MM.1S (cell line): ENCODE data around the gene MST1.
"Not testable (repeated sequence)": the region's sequence is repeated elsewhere in the genome, so short reads cannot be mapped to it uniquely, and the experiment has no call there.

Experiments
- EZH2 ChIP-seq: fragments of 300-600 bp; sonication (generic); optimal IDR thresholded peaks from 2 replicates; pipeline ENCODE3; 2017; ENCODE audit warnings: low read depth, mild to moderate bottlenecking, antibody characterized with exemption, low read length, mixed read lengths
- EZH2phosphoT487 ChIP-seq: fragments of 300-600 bp; sonication (generic); IDR thresholded peaks from 2 replicates; pipeline ENCODE4 v1.6.1; 2018; ENCODE audit warnings: antibody characterized with exemption, low read length
- TF ChIP-seq, protein P1 (sequence below): fragments of 300-600 bp; sonication (generic); IDR thresholded peaks from 2 replicates; pipeline ENCODE4 v1.5.1; 2016; ENCODE audit warnings: antibody characterized with exemption, low read length, mixed read lengths

DNA sequence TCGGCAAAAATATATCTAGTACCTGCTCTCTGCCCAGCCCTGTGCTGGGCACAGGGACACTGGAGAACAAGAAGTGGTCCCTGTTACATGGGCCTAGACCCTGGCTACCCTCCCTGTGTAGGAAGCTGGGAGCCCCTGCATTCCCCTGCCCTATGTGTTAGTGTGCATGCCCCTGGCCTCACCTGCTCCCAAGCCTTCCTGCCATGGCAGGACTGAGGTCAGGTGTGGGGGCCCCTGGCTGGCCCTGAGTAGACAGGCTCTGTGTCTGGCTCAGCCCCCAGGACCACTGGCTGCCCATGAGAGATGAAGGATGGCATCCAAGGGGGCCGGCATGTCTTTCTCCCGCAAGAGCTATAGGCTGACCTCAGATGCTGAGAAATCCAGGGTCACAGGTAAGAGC, 1.6 kb upstream of the MST1 start:
- not testable (repeated sequence) for TF ChIP-seq EZH2, EZH2phosphoT487
- TF ChIP-seq, protein P1, sequence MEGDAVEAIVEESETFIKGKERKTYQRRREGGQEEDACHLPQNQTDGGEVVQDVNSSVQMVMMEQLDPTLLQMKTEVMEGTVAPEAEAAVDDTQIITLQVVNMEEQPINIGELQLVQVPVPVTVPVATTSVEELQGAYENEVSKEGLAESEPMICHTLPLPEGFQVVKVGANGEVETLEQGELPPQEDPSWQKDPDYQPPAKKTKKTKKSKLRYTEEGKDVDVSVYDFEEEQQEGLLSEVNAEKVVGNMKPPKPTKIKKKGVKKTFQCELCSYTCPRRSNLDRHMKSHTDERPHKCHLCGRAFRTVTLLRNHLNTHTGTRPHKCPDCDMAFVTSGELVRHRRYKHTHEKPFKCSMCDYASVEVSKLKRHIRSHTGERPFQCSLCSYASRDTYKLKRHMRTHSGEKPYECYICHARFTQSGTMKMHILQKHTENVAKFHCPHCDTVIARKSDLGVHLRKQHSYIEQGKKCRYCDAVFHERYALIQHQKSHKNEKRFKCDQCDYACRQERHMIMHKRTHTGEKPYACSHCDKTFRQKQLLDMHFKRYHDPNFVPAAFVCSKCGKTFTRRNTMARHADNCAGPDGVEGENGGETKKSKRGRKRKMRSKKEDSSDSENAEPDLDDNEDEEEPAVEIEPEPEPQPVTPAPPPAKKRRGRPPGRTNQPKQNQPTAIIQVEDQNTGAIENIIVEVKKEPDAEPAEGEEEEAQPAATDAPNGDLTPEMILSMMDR = not testable (repeated sequence)
